SK-N-DZ (cell line): ENCODE measurements around the gene KLF4.

Experiments
- DNase-seq: peaks from one replicate; pipeline ENCODE4 v3.0.0-alpha.2; 2015; ENCODE audit warnings: low spot score
- small RNA-seq, 2 experiments: library from RNA; depleted of rRNA; stranded (forward); fragments of <200 nt; gene quantifications; one replicate each; pipeline ENCODE3, GENCODE V24; 2014

KLF4 gene

DNA sequence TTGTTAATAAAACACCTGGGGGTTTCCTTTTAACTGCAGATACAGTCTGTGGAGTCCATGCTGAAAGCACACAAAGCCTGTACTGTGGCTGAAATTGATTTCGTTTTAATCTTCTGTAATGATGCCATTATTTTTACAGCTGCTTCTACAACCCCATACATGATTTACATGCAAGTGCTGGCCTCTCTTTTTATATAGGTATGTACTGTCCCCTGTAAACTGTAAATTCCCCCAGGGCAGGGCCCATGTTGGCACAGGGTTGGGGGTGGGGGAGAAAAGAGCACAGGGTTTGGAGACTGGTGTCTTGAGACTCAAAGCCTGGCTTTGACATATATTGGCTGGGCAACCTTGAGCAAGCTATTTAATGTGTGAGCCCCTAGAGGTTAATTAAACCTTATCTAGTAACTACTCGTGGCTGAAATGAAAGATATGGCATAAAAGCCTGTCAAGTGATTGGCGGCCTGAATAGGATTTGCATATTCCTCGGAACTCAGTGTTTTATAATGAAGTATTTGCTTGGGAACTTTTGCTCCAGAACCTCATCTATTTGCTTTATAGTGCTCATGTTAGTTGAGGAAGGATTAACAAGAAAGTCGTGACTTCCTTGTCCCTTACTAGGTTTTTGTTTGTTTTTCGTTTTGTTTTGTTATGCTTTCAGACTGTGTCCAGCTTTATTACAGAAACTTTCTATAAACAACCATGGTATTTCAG is 34.0 kb downstream of the KLF4 start:
- no peak for DNase-seq

DNA sequence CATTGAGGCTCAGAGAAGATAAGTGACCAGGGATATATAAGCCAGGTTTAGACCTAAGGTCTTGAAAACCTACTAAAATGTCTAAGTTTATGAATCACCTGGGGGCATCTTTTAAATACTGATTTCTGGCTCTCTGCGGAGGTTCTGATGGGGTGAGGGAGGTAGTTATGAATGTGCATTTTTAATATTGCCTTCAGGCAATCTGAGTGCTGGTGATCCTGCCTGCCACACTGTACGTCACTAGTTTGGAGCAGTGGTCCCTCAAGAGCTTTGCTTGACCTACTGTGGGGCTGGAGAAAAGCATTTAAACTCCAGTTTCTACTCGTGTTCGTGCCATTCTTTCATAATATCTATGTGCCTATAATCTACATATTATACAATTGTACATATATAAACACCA is 36.1 kb downstream of the KLF4 start:
- DNase-seq: no peak

DNA sequence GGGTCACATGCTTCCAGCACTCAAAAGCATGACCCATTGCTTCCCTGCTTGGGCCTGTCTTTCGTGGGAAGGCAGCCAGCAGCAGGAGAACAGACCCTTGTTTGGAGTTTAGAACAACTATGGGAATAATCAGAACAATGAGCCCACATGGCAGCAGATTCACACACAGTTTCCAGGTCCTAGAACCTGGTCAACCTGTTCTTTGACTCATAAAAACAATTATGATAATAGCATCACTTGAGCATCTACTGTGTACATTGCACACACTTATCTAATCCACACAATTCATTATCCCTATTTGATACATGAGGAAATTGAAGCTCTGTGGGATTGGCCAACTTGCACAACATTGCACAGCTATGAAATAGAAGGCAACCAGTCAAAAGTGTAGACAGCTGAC is 41.7 kb downstream of the KLF4 start:
- no peak for DNase-seq

DNA sequence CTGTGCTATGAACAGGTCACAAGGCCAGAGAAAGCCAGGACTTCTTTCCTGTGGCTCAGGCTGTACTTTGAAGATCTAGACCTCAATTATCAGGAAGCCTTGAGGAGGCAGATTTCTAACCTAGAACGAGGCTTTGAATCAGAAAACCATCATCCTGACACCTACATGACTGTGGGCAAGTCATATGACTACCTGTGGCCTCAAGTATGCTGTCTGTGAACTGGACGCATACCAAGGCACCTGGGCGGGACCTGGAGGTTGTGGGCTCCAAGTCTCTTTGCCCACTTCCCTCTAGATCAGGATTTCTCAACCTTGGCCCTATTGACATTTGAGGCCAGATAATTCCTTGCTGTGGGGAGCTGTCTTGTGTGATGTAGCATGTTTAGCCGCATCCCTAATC is 42.5 kb downstream of the KLF4 start:
- DNase-seq: no peak

DNA sequence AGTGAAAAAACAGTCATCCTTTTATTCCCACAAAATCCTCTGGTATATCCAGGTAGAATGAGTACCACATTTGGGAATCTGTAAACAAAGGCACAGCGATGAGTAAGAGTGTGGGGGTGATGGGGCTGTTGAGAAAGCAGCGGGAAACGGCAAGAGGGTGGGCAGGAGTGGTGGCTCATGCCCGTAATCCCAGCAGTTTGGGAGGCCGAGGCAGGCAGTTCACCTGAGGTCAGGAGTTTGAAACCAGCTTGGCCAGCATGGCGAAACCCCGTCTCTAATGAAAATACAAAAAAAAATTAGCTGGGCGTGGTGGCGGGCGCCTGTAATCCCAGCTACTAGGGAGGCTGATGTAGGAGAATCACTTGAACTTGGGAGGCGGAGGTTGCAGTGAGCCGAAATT is 43.1 kb downstream of the KLF4 start:
- no peak for DNase-seq

DNA sequence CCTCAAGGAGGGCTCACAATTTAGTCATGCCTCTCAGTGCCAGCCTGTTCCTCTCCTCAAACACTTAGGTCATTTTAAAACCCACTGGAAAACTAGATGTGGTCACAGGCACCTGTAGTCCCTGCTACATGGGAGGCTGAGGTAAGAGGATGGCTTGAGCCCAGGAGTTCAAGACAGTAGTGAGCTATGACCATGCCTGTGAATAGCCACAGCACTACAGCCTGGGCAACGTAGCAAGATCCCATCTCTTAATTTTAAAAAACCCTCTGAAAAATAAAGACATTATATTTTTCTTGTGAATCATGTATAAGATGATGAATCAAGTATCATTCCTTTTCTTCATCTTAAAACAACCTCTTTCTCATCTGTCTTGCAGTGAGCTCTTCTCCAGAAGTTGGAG is 45.8 kb downstream of the KLF4 start:
- no peak for DNase-seq

DNA sequence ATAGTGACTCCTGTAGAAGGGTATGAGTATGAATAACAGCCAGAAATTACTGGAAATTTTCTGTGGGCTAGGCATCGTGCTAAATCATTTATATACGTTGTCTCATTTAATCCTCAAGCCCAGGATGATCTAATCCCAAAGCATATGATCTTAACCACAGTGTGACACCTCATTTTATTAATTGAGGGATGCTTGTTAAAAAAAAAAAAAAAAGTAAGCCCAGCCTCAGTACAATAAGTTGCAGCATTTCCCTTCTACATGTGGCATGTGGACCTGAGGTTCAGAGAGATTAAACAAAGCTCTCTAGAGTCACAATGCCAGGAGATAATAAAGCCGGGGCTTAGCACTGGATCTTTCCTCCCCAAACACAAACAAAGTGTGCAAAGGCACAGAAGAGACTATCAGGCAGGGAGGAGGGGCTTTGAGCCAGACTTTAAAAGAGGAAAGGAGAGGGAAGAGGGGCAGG is 49.5 kb downstream of the KLF4 start:
- no peak for DNase-seq

DNA sequence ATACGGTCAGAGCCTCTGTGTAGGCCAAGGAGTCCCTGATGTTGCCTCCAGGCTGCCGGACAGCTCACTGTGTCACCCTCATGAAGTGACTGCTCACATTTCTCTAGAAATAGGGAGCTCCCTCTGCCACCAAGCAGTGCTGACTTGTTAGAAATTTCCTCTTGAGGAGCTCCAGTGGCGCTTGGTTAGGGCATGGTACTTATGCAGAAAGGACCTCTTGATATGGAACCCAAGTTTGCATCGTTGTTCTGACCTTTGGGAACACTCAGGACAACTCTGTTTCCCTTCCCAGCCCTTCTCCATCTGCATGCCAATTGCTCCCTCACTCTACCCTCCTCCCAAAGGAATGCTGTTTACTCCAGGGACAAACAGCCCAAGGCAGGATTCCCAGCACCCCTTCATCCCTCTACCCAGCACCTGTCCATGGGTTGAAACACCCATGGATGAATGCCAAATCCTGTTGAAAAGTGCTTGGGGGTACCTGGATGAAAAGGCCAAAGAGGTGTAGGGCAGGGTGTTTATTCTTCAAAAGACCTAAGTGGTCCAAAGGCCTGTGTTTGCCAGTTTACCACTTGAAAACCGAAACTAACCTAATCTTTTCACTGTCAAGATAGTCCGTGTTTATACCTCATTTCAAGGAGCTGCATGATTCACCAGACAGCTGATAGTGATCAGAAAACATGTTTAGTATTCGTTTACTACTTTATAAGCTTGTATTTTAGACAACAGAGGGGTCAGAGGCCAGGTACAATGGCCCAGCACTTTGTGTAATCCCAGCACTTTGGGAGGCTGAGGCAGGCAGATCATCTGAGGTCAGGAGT is 51.1 kb downstream of the KLF4 start:
- DNase-seq: no peak

DNA sequence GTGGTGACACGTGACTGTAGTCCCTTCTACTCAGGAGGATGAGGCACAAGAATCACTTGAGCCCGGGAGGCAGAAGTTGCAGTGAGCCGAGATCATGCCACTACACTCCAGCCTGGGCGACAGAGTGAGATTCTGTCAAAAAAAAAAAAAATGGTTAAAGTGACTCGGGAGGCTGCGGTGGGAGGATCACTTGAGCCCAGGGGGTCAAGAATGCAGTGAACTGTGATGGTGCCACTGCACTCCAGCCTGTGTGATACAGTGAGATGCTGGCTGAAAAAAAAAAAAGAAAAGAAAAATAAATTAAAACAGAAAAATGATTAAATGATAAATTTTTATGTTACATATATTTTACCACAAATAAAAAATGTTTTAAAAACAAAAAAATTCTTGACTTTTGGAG is 51.9 kb downstream of the KLF4 start:
- no peak for DNase-seq

DNA sequence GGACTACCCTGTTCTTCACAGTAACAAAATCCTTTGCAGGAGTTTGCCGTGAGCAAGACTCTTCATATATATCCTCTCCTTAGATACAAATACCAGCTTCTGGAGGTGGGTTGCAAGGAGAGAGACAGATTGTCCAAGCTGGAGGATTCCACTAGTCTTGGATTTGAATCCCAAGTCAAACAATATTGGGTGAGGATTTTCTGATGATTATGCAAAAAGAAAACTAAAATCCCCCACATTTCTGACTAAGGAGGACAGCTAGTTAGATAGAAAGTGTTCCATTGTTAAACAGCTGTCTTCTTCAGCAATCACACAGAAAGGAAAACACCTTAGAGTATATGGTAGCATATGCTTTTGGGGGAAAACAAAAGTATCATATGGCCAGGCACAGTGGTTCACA is 54.2 kb downstream of the KLF4 start:
- DNase-seq: no peak

Small RNA genes lying within 50 kb of the gene (small RNA-seq; reads per million reads assigned to genes)
- gene HMGN2P32: 0 reads per million in 2 experiments
- 0 to 0.08 reads per million in 2 experiments for gene RNU6-492P
